Measurements from ENCODE around the gene FOCAD.

- no peak for TF ChIP-seq POLR2A (IDR thresholded peaks at IDR 0.05; ENCODE audit: low read depth, low read length)
- TF ChIP-seq TAF1 (IDR thresholded peaks at IDR 0.05; ENCODE audit: borderline replicate concordance, low read depth, low read length) = no peak
These were observed 86.9 kb downstream of the FOCAD start for GRCh38 chr9:20770947-20771346.
